Activated CD4-positive, alpha-beta T cell treated with anti-CD3 and anti-CD28 coated beads for 48 hours (primary cell): Measurements from ENCODE around the gene SLC39A12.
"Not testable (repeated sequence)": the region's sequence is repeated elsewhere in the genome, so short reads cannot be mapped to it uniquely, and the experiment has no call there.

Source experiments
- DNase-seq: peaks from one replicate; pipeline ENCODE4 v3.0.0-alpha.2; 2020

SLC39A12 gene

GRCh38 chr10:17951868-17952371 lies at the start of gene SLC39A12:
SLC39A12 (plus strand) TSS chr10:17951918; CDS start chr10:17953277, 1,359 bp downstream.
- DNase-seq = no peak

- no peak for DNase-seq
Measured at GRCh38 chr10:17904564-17904963, 47.2 kb upstream of the SLC39A12 start.

GRCh38 chr10:17905491-17905890 lies 46.2 kb upstream of the SLC39A12 start:
- no peak for DNase-seq

- DNase-seq = no peak
Measured at GRCh38 chr10:17906002-17906401, 45.7 kb upstream of the SLC39A12 start.

- no peak for DNase-seq
Measured at GRCh38 chr10:17907641-17908040, 44.1 kb upstream of the SLC39A12 start.

- peak; percentile 16 for DNase-seq
Measured at GRCh38 chr10:17910125-17910789, 41.5 kb upstream of the SLC39A12 start.

GRCh38 chr10:17912754-17913153 lies 39.0 kb upstream of the SLC39A12 start:
- no peak for DNase-seq

GRCh38 chr10:17913604-17914003 lies 38.1 kb upstream of the SLC39A12 start:
- DNase-seq = no peak

GRCh38 chr10:17914169-17915045 lies 37.3 kb upstream of the SLC39A12 start:
- no peak for DNase-seq

- DNase-seq = no peak
Measured at GRCh38 chr10:17915181-17915580, 36.5 kb upstream of the SLC39A12 start.

- no peak for DNase-seq
Measured at GRCh38 chr10:17918187-17918903, 33.4 kb upstream of the SLC39A12 start.

GRCh38 chr10:17921378-17921777 lies 30.3 kb upstream of the SLC39A12 start:
- no peak for DNase-seq

GRCh38 chr10:17923728-17924127 lies 28.0 kb upstream of the SLC39A12 start:
- DNase-seq = no peak

GRCh38 chr10:17943033-17943745 lies 8.5 kb upstream of the SLC39A12 start:
- DNase-seq = no peak

- DNase-seq = not testable (repeated sequence)
Measured at GRCh38 chr10:17950269-17950668, 1.4 kb upstream of the SLC39A12 start.

- no peak for DNase-seq
Measured at GRCh38 chr10:17950726-17951125, 992 bp upstream of the SLC39A12 start.

- not testable (repeated sequence) for DNase-seq
Measured at GRCh38 chr10:17954372-17954771, 2.7 kb downstream of the SLC39A12 start.

GRCh38 chr10:17954861-17955260 lies 3.1 kb downstream of the SLC39A12 start:
- DNase-seq = no peak

GRCh38 chr10:17958049-17958448 lies 6.3 kb downstream of the SLC39A12 start:
- DNase-seq = no peak

GRCh38 chr10:17959870-17960269 lies 8.2 kb downstream of the SLC39A12 start:
- DNase-seq = no peak

- no peak for DNase-seq
Measured at GRCh38 chr10:17961551-17962422, 10.1 kb downstream of the SLC39A12 start.

GRCh38 chr10:17963431-17963830 lies 11.7 kb downstream of the SLC39A12 start:
- no peak for DNase-seq
